ENCODE data around the gene SCFD2.

SCFD2 gene

DNA sequence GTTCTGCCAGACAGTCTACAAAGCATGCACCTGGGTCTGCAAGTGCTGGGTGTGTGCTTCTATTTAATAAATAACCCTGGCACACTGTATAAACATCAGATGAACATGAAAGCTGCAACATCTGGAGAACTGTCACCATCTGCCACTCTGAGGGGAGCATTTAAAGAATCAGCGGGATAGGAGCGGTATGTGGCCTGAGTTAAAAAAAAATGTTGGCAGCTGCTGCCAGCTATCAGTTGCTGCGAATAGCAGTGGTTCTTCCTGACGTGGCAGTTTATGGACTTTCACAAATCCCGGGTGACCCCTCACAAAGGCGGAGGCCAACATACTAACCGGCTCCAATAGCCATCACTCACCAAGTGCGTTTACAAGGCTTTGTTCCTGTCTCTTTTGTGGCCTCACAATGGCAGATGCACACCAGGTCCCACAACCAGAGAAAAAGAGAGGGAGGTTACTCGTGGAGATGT is 408.6 kb downstream of the SCFD2 start:
- Histone ChIP-seq H4K20me1 (ENCODE audit: insufficient read depth, low read length) (no peaks in the 10 kb centered on the region), H3K27ac (ENCODE audit: low read depth, low read length, poor library complexity, severe bottlenecking) (no peak overlapping the region), H3K4me1 (ENCODE audit: insufficient read depth, low read length, severe bottlenecking) (no peaks in the 10 kb centered on the region), H3K4me2 (ENCODE audit: low read length) (no peak overlapping the region), H3F3A (ENCODE audit: insufficient read depth, low read length) (no peaks in the 10 kb centered on the region), H3K27me3 (ENCODE audit: insufficient read depth, low read length) (no peaks in the 10 kb centered on the region), H3K9me2 (ENCODE audit: low read depth, low read length) (no peaks in the 10 kb centered on the region), H3K9ac (ENCODE audit: low read length) (no peak overlapping the region), H3K36me3 (ENCODE audit: insufficient read depth, low read length) (no peaks in the 10 kb centered on the region), H3K9me3 (ENCODE audit: low read length) (no peaks in the 10 kb centered on the region), H2AFZ (ENCODE audit: low read length) (no peak overlapping the region), H3K4me3 (ENCODE audit: low read depth, low read length, poor library complexity, severe bottlenecking) (no peak overlapping the region), H3K79me2 (ENCODE audit: insufficient read depth, low read length) (no peaks in the 10 kb centered on the region)
- TF ChIP-seq, protein P1, sequence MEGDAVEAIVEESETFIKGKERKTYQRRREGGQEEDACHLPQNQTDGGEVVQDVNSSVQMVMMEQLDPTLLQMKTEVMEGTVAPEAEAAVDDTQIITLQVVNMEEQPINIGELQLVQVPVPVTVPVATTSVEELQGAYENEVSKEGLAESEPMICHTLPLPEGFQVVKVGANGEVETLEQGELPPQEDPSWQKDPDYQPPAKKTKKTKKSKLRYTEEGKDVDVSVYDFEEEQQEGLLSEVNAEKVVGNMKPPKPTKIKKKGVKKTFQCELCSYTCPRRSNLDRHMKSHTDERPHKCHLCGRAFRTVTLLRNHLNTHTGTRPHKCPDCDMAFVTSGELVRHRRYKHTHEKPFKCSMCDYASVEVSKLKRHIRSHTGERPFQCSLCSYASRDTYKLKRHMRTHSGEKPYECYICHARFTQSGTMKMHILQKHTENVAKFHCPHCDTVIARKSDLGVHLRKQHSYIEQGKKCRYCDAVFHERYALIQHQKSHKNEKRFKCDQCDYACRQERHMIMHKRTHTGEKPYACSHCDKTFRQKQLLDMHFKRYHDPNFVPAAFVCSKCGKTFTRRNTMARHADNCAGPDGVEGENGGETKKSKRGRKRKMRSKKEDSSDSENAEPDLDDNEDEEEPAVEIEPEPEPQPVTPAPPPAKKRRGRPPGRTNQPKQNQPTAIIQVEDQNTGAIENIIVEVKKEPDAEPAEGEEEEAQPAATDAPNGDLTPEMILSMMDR (IDR thresholded peaks at IDR 0.05; ENCODE audit: low read length), result no peak
- no peak for TF ChIP-seq EZH2 (IDR thresholded peaks at IDR 0.05; ENCODE audit: borderline replicate concordance, low read length)

DNA sequence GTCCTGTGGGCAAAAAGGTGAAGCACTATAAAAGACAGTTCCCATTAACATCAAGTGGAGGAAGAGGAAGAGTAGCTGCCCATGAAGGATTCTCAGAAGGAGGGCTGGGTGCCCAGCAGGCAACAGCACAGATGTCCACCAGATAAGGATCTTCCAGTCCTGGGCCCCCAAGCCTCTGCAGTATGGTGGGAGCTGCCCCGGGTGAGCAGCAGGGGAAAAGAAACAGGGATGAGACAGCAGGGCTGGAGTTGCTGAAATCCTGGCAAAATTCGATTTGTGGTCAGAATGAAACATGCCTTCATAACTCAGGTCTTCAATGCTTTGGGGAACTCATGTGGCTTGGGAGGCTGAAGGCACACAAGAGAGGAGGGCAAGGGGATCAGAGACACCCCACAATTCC is 409.2 kb downstream of the SCFD2 start:
- H3F3A ChIP-seq (ENCODE audit: insufficient read depth, low read length), result no peaks in the 10 kb centered on the region
- no peaks in the 10 kb centered on the region for H3K9me3 ChIP-seq (ENCODE audit: low read length)
- H3K9me2 ChIP-seq (ENCODE audit: low read depth, low read length), result no peaks in the 10 kb centered on the region
- TF ChIP-seq EZH2 (IDR thresholded peaks at IDR 0.05; ENCODE audit: borderline replicate concordance, low read length), result no peak
- TF ChIP-seq, protein P1 (IDR thresholded peaks at IDR 0.05; ENCODE audit: low read length), result no peak
- H3K4me3 ChIP-seq (ENCODE audit: low read depth, low read length, poor library complexity, severe bottlenecking), result no peak overlapping the region
- no peaks in the 10 kb centered on the region for H4K20me1 ChIP-seq (ENCODE audit: insufficient read depth, low read length)
- H3K4me1 ChIP-seq (ENCODE audit: insufficient read depth, low read length, severe bottlenecking), result no peaks in the 10 kb centered on the region
- H3K27me3 ChIP-seq (ENCODE audit: insufficient read depth, low read length), result no peaks in the 10 kb centered on the region
- H3K4me2 ChIP-seq (ENCODE audit: low read length), result no peak overlapping the region
- H2AFZ ChIP-seq (ENCODE audit: low read length), result no peak overlapping the region
- no peaks in the 10 kb centered on the region for H3K36me3 ChIP-seq (ENCODE audit: insufficient read depth, low read length)
- H3K79me2 ChIP-seq (ENCODE audit: insufficient read depth, low read length), result no peaks in the 10 kb centered on the region
- H3K9ac ChIP-seq (ENCODE audit: low read length), result no peak overlapping the region
- no peak overlapping the region for H3K27ac ChIP-seq (ENCODE audit: low read depth, low read length, poor library complexity, severe bottlenecking)

DNA sequence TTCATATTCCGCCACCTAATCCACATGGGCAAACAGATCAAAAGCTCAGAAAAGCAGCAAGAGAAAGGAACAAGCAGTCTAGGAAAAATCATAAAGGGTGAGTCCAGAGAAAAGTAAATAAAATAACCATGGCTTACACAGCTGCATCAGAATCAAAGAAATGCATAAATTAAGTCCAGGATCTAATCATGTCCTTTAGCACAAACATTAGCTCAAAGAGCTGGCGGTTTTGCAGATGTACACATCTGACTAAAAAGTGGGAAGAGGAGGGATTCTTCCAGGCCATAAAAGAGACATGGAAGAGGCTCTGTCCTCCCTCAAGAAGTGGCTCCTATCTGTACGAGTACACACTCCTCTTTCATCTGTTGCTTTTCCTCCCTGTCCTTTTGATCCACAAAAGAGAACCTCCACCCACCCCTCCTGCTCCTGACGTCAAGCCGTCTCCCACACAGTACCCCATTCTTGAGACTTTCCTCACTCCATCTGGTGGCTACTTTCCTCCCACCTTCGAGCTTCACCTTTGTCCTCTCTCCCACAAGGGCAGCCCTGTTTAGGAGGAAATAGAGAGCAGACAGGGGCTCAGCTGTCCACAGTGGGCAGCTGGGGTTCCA is 411.2 kb downstream of the SCFD2 start:
- Histone ChIP-seq H3K4me2 (ENCODE audit: low read length) (no peak overlapping the region), H2AFZ (ENCODE audit: low read length) (no peak overlapping the region), H3F3A (ENCODE audit: insufficient read depth, low read length) (no peaks in the 10 kb centered on the region), H3K79me2 (ENCODE audit: insufficient read depth, low read length) (no peaks in the 10 kb centered on the region), H3K9ac (ENCODE audit: low read length) (no peak overlapping the region), H3K27me3 (ENCODE audit: insufficient read depth, low read length) (no peaks in the 10 kb centered on the region), H3K27ac (ENCODE audit: low read depth, low read length, poor library complexity, severe bottlenecking) (no peak overlapping the region), H3K4me1 (ENCODE audit: insufficient read depth, low read length, severe bottlenecking) (no peaks in the 10 kb centered on the region), H3K9me3 (ENCODE audit: low read length) (no peaks in the 10 kb centered on the region), H3K9me2 (ENCODE audit: low read depth, low read length) (no peaks in the 10 kb centered on the region), H4K20me1 (ENCODE audit: insufficient read depth, low read length) (no peaks in the 10 kb centered on the region), H3K36me3 (ENCODE audit: insufficient read depth, low read length) (no peaks in the 10 kb centered on the region), H3K4me3 (ENCODE audit: low read depth, low read length, poor library complexity, severe bottlenecking) (no peak overlapping the region)
- no peak for TF ChIP-seq EZH2 (IDR thresholded peaks at IDR 0.05; ENCODE audit: borderline replicate concordance, low read length)
- TF ChIP-seq, protein P1 (IDR thresholded peaks at IDR 0.05; ENCODE audit: low read length), result no peak
